ENCODE data around the gene AP1B1. TPM values are rescaled to one million over a fixed set of nuclear protein-coding genes. Genes with fewer than 3 reads are reported as not detected.
"Not testable (repeated sequence)": the region's sequence is repeated elsewhere in the genome, so short reads cannot be mapped to it uniquely, and the experiment has no call there.

Gene AP1B1
- polyA plus RNA-seq, 1 donor from 2014 or later: 43.8 TPM

DNA sequence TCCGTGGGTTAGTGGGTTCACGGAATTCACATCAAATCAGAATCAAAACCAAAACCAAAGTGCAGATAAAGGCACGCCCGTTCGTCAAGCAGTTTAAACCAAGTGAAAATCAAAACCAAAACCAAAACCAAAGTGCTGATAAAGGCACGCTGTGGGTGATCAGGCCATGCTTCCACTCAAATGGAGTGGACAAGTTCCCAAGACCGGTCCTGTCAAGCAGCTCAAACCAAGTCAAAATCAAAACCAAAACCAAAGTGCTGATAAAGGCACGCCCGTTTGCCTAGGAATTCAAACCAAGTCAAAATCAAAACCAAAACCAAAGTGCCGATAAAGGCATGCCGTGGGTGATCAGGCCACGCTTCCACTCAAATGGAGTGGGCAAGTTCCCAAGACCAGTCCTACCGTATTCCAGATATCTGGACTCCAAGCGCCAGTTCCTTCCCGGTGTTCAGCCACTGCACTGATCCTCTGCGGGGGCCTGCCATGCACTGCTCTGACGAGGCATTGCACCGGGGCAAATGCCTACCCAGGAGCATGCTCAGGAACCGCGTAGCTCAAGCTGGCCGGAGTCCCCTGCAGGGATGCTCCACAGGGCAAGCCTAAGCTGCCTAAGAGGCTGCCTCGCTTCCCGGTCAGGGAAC is 26.7 kb upstream of the AP1B1 start:
- not testable (repeated sequence) for H3K79me2 ChIP-seq (replicated peaks; ENCODE audit: insufficient read depth, low read length); H3K27ac ChIP-seq (ENCODE audit: low read length); H3K9ac ChIP-seq (ENCODE audit: low read length); H3K9me3 ChIP-seq (ENCODE audit: low read length); H3F3A ChIP-seq (ENCODE audit: insufficient read depth, low read length, poor library complexity, severe bottlenecking); H2AFZ ChIP-seq (ENCODE audit: low read depth, low read length); H4K20me1 ChIP-seq (ENCODE audit: insufficient read depth); H3K36me3 ChIP-seq (ENCODE audit: insufficient read depth, low read length); H3K9me2 ChIP-seq (ENCODE audit: insufficient read depth, low read length); H3K4me2 ChIP-seq (ENCODE audit: low read length); H3K27me3 ChIP-seq (ENCODE audit: insufficient read depth, low read depth, low read length); H3K4me3 ChIP-seq (ENCODE audit: low read length)

DNA sequence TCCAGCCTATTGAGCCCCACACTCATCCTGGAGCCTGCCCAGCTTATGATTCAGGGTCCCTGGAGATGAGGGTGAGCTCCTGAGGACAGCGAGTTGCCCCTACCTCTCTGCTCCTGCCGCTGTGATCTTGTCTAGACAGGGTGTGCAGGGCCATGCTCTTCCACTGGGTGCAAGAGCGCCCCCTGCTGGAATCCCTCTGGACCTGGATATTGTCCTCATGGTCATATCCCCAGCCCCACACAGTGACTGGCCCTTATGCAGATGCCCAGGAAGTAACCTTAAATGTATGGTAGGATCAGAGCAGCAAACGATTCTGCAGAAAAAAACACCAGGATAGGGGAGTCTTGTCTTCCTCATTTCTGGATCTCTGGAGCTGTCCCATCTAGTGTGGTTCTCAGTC is 24.4 kb upstream of the AP1B1 start:
- H4K20me1 ChIP-seq (ENCODE audit: insufficient read depth); H3K9me2 ChIP-seq (ENCODE audit: insufficient read depth, low read length); H3K36me3 ChIP-seq (ENCODE audit: insufficient read depth, low read length); H3K9me3 ChIP-seq (ENCODE audit: low read length); H3K27me3 ChIP-seq (ENCODE audit: insufficient read depth, low read depth, low read length); H3F3A ChIP-seq (ENCODE audit: insufficient read depth, low read length, poor library complexity, severe bottlenecking); H3K27ac ChIP-seq (ENCODE audit: low read length); H3K4me3 ChIP-seq (ENCODE audit: low read length); H3K79me2 ChIP-seq (replicated peaks; ENCODE audit: insufficient read depth, low read length); H2AFZ ChIP-seq (ENCODE audit: low read depth, low read length); H3K9ac ChIP-seq (ENCODE audit: low read length); H3K4me2 ChIP-seq (ENCODE audit: low read length): not testable (repeated sequence)

DNA sequence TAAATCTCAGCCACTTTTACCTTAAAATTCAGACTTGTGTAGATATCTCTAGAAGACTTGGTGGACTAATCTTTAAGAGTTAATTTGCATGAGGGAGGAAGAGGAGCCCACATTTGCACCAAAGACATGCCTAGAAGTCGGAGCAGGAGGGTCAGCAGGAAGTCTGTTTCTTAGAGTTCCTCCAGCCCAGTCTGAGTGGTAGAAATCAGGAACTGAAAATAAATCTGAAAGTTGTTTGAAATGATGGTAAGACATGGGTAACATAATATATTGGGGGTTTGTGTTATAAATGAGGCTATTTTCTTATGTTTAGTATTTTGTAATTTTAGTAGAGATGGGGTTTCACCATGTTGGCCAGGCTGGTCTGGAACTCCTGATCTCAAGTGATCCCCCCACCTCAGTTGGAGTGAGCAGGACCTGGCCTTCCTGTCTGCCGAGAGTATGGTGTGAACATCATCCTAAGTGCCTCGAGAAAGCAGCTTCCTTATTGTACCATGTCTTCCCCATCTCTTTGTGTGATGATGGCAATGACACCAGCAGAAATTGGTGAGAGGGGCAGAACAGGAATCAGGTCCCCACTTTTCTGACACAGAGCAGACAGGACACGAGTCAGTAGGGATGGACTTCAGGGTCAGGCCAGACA is 23.3 kb upstream of the AP1B1 start:
- not testable (repeated sequence) for H3K36me3 ChIP-seq (ENCODE audit: insufficient read depth, low read length); H4K20me1 ChIP-seq (ENCODE audit: insufficient read depth); H3K9me2 ChIP-seq (ENCODE audit: insufficient read depth, low read length); H3K79me2 ChIP-seq (replicated peaks; ENCODE audit: insufficient read depth, low read length); H3K9ac ChIP-seq (ENCODE audit: low read length); H3K27ac ChIP-seq (ENCODE audit: low read length); H3K9me3 ChIP-seq (ENCODE audit: low read length); H3K4me2 ChIP-seq (ENCODE audit: low read length); H3K4me3 ChIP-seq (ENCODE audit: low read length); H3K27me3 ChIP-seq (ENCODE audit: insufficient read depth, low read depth, low read length); H3F3A ChIP-seq (ENCODE audit: insufficient read depth, low read length, poor library complexity, severe bottlenecking); H2AFZ ChIP-seq (ENCODE audit: low read depth, low read length)

DNA sequence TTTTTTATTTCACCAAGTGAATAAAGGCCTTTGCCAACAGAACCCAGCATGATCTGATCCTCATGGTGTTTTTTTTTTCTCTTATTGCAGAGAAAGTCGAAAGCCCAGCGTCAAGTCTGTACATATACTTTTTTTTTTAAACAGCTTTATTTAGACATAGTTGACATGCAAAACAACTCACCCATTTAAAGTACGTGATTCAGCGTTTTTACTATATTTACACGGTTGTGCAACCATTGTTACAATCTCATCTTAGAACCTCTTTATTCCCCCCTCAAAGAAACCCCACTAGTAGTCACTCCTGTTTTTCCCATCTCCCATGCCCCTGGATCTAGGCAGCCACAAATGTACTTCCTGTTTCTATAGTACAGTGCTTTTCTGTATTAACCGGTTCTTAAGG is 20.6 kb upstream of the AP1B1 start:
- no peaks in the 10 kb centered on the region for H3K36me3 ChIP-seq (ENCODE audit: insufficient read depth, low read length)

DNA sequence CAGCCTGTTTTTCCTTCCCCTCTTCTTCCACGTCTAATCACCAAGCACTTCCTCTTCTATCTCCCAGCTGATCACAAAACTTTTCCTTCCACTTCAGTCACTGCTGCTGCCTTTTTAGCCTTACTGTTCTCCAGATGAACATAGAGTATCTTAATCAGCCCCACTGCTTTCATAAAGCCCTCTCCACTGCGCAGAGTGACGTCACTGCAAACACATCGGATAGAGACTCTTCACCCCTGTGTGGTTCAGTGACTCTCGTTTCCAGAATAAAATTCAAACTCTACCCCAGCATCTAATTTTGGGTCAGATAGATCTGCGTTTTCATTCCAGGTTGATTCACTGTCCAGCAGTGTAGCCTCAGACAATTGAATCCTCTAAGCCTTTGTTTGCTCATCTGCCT is 13.2 kb upstream of the AP1B1 start:
- H3K9me3 ChIP-seq (ENCODE audit: low read length); H3F3A ChIP-seq (ENCODE audit: insufficient read depth, low read length, poor library complexity, severe bottlenecking); H2AFZ ChIP-seq (ENCODE audit: low read depth, low read length); H3K27me3 ChIP-seq (ENCODE audit: insufficient read depth, low read depth, low read length); H3K4me2 ChIP-seq (ENCODE audit: low read length); H3K79me2 ChIP-seq (replicated peaks; ENCODE audit: insufficient read depth, low read length); H3K27ac ChIP-seq (ENCODE audit: low read length); H3K36me3 ChIP-seq (ENCODE audit: insufficient read depth, low read length); H3K4me3 ChIP-seq (ENCODE audit: low read length); H3K9me2 ChIP-seq (ENCODE audit: insufficient read depth, low read length); H3K9ac ChIP-seq (ENCODE audit: low read length); H4K20me1 ChIP-seq (ENCODE audit: insufficient read depth): not testable (repeated sequence)

More for the DNA sequence above, 20.6 kb upstream of the AP1B1 start:
- no peak overlapping the region for H3K27ac ChIP-seq (ENCODE audit: low read length)
- no peaks in the 10 kb centered on the region for H4K20me1 ChIP-seq (ENCODE audit: insufficient read depth)
- no peaks in the 10 kb centered on the region for H3K27me3 ChIP-seq (ENCODE audit: insufficient read depth, low read depth, low read length)
- H3K4me3 ChIP-seq (ENCODE audit: low read length): no peak overlapping the region
- H3K9ac ChIP-seq (ENCODE audit: low read length): no peak overlapping the region
- no peaks in the 10 kb centered on the region for H3F3A ChIP-seq (ENCODE audit: insufficient read depth, low read length, poor library complexity, severe bottlenecking)
- no peak overlapping the region for H2AFZ ChIP-seq (ENCODE audit: low read depth, low read length)
- no peaks in the 10 kb centered on the region for H3K79me2 ChIP-seq (replicated peaks; ENCODE audit: insufficient read depth, low read length)
- no peak for TF ChIP-seq POLR2AphosphoS5 (IDR thresholded peaks at IDR 0.05)
- no peaks in the 10 kb centered on the region for H3K9me2 ChIP-seq (ENCODE audit: insufficient read depth, low read length)
- no peaks in the 10 kb centered on the region for H3K9me3 ChIP-seq (ENCODE audit: low read length)
- H3K4me2 ChIP-seq (ENCODE audit: low read length): no peak overlapping the region
